GM23338 (cell line): ENCODE data around the gene CCDC54. TPM values are rescaled to one million over a fixed set of nuclear protein-coding genes. Genes with fewer than 3 reads are reported as not detected.

Experiments used
- ATAC-seq: fragments of 200-7000 bp; cut with Tn5 transposase; 3 replicates; pipeline ENCODE4 v1.9.1; 2020
- DNase-seq: peaks from one replicate; pipeline ENCODE4 v3.0.0-alpha.2; 2015; ENCODE audit warnings: low spot score
- H2AFZ ChIP-seq: fragments of 200-600 bp; sonication (generic); 2 replicates; pipeline ENCODE4 v1.8.0; 2016; ENCODE audit warnings: antibody characterized with exemption, mild to moderate bottlenecking, moderate library complexity
- H3F3A ChIP-seq: fragments of 200-600 bp; sonication (generic); replicated peaks from 2 replicates; pipeline ENCODE4 v1.8.0; 2017; ENCODE audit warnings: antibody characterized with exemption, mixed run types, low read depth
- H3K27ac ChIP-seq: fragments of 200-600 bp; sonication (generic); 2 replicates; pipeline ENCODE4 v1.6.1; 2016; ENCODE audit warnings: low read depth
- H3K27me3 ChIP-seq: fragments of 200-600 bp; sonication (generic); 2 replicates; pipeline ENCODE4 v1.8.0; 2016; ENCODE audit warnings: mild to moderate bottlenecking, mixed run types, moderate library complexity; ENCODE audit not compliant: insufficient read depth
- H3K36me3 ChIP-seq: fragments of 200-600 bp; sonication (generic); 2 replicates; pipeline ENCODE4 v1.8.0; 2016; ENCODE audit warnings: mild to moderate bottlenecking; ENCODE audit not compliant: insufficient read depth
- H3K4me1 ChIP-seq: fragments of 200-600 bp; sonication (generic); 2 replicates; pipeline ENCODE4 v1.8.0; 2016; ENCODE audit warnings: mild to moderate bottlenecking, moderate library complexity; ENCODE audit not compliant: insufficient read depth
- H3K4me2 ChIP-seq: fragments of 200-600 bp; sonication (generic); 2 replicates; pipeline ENCODE4 v1.7.1; 2017; ENCODE audit warnings: mixed run types
- H3K4me3 ChIP-seq: fragments of 200-600 bp; sonication (generic); 2 replicates; pipeline ENCODE4 v1.6.1; 2016; ENCODE audit warnings: mixed run types
- H3K79me2 ChIP-seq: fragments of 200-600 bp; sonication (generic); replicated peaks from 2 replicates; pipeline ENCODE4 v1.8.0; 2017; ENCODE audit warnings: mild to moderate bottlenecking; ENCODE audit not compliant: insufficient read depth
- H3K9me2 ChIP-seq: fragments of 200-600 bp; sonication (generic); 2 replicates; pipeline ENCODE4 v1.8.0; 2017; ENCODE audit not compliant: insufficient read depth
- H4K20me1 ChIP-seq: fragments of 200-600 bp; sonication (generic); replicated peaks from 2 replicates; pipeline ENCODE4 v1.8.0; 2017; ENCODE audit warnings: mild to moderate bottlenecking; ENCODE audit not compliant: insufficient read depth
- H3K27ac Mint-ChIP-seq: 2 replicates; pipeline ENCODE4 v1.8.0; 2020; ENCODE audit warnings: inconsistent platforms, mild to moderate bottlenecking, moderate library complexity, mixed read lengths
- H3K27me3 Mint-ChIP-seq: 3 replicates; pipeline ENCODE4 v1.8.0; 2022; ENCODE audit warnings: low read depth, mild to moderate bottlenecking, moderate library complexity, mixed read lengths, inconsistent platforms; ENCODE audit not compliant: insufficient read depth, poor library complexity
- H3K36me3 Mint-ChIP-seq: 3 replicates; pipeline ENCODE4 v1.8.0; 2021; ENCODE audit warnings: low read depth, mild to moderate bottlenecking, inconsistent platforms, moderate library complexity, mixed read lengths
- H3K4me1 Mint-ChIP-seq: 3 replicates; pipeline ENCODE4 v1.8.0; 2020; ENCODE audit warnings: mild to moderate bottlenecking, inconsistent platforms, mixed read lengths
- H3K4me3 Mint-ChIP-seq: 3 replicates; pipeline ENCODE4 v1.8.0; 2021; ENCODE audit warnings: moderate library complexity, mild to moderate bottlenecking, inconsistent platforms, mixed read lengths
- H3K9me3 Mint-ChIP-seq: 3 replicates; pipeline ENCODE4 v1.8.0; 2020; ENCODE audit warnings: moderate library complexity, mild to moderate bottlenecking, inconsistent platforms, mixed read lengths
- CREB1 ChIP-seq: fragments of 250-450 bp; sonication (Bioruptor Pico); IDR thresholded peaks from 2 replicates; pipeline ENCODE4 v1.5.0; 2020; ENCODE audit warnings: low read depth, mild to moderate bottlenecking, moderate library complexity
- CTCF ChIP-seq, 2 experiments: fragments of 200-600 bp in 1 of 2; sonication (generic) in 1 of 2; conservative IDR thresholded peaks; 2 replicates each; pipeline versions ENCODE4 v1.5.1 to v1.6.1; 2016 to 2017; ENCODE audit warnings: antibody characterized with exemption in 2 of 2, low read depth in 2 of 2, mild to moderate bottlenecking in 2 of 2, moderate library complexity in 1 of 2
- EZH2 ChIP-seq: fragments of 200-600 bp; sonication (generic); IDR thresholded peaks from one replicate; pipeline ENCODE4 v1.8.0; 2017; ENCODE audit warnings: antibody characterized with exemption, mild to moderate bottlenecking, low read depth; ENCODE audit not compliant: unreplicated experiment
- EZH2phosphoT487 ChIP-seq: fragments of 200-600 bp; sonication (generic); IDR thresholded peaks from one replicate; pipeline ENCODE4 v1.8.1; 2018; ENCODE audit warnings: antibody characterized with exemption; ENCODE audit not compliant: unreplicated experiment
- JUNB ChIP-seq: IDR thresholded peaks from one replicate; pipeline ENCODE4 v1.6.1; 2016; ENCODE audit warnings: antibody characterized with exemption; ENCODE audit not compliant: unreplicated experiment
- NANOG ChIP-seq: IDR thresholded peaks from 2 replicates; pipeline ENCODE4 v1.6.1; 2016; ENCODE audit warnings: antibody characterized with exemption, borderline replicate concordance
- POLR2AphosphoS5 ChIP-seq: IDR thresholded peaks from 2 replicates; pipeline ENCODE4 v1.6.1; 2016; ENCODE audit warnings: antibody characterized with exemption, low read depth
- STAT1 ChIP-seq: IDR thresholded peaks from one replicate; pipeline ENCODE4 v1.6.1; 2016; ENCODE audit warnings: antibody characterized with exemption; ENCODE audit not compliant: unreplicated experiment
- ZNF114 ChIP-seq: fragments of 250-450 bp; sonication (Bioruptor Pico); IDR thresholded peaks from 2 replicates; pipeline ENCODE4 v1.5.0; 2020; ENCODE audit warnings: mild to moderate bottlenecking, moderate library complexity
- ZNF331 ChIP-seq: fragments of 250-450 bp; sonication (Bioruptor Pico); IDR thresholded peaks from 2 replicates; pipeline ENCODE4 v1.5.0; 2020; ENCODE audit warnings: low read depth, mild to moderate bottlenecking, moderate library complexity
- polyA plus RNA-seq: library from polyadenylated mRNA; unstranded; fragments of >200 nt; fragmentation: Nextera tagmentation; extraction: Ambion mirVana; gene quantifications from 2 replicates; pipeline ENCODE4 v1.2.1, GENCODE V29; 2016
- total RNA-seq: library from RNA; depleted of rRNA; stranded (reverse); fragments of >200 nt; shearing (Covaris generic); gene quantifications from 2 replicates; pipeline ENCODE4 v1.2.3, GENCODE V29; 2014
- TF ChIP-seq, protein P1 (sequence below): fragments of 250-450 bp; sonication (Bioruptor Pico); IDR thresholded peaks from 2 replicates; pipeline ENCODE4 v1.5.0; 2020; ENCODE audit warnings: mild to moderate bottlenecking, moderate library complexity
- TF ChIP-seq, protein P2 (sequence below): IDR thresholded peaks from one replicate; pipeline ENCODE4 v1.6.1; 2018; ENCODE audit warnings: antibody characterized with exemption; ENCODE audit not compliant: unreplicated experiment
- TF ChIP-seq, protein P3 (sequence below): IDR thresholded peaks from 2 replicates; pipeline ENCODE4 v1.6.1; 2016; ENCODE audit warnings: antibody characterized with exemption

The CCDC54 gene
- total and polyA plus RNA-seq, 2 experiments from 2014 or later: not detected

- no peaks in the 10 kb centered on the region; the same call in 1 of the 2 replicates for H3K36me3 ChIP-seq
- no peaks in the 10 kb centered on the region for H3F3A ChIP-seq
- no peaks in the 10 kb centered on the region for H3K9me2 ChIP-seq
- peak; percentile 85 for ATAC-seq
- H3K27ac Mint-ChIP-seq: peak overlapping the region; percentile 84
- H3K4me1 Mint-ChIP-seq: peaks cover 18% of the 10 kb centered on the region
- H3K27ac ChIP-seq: peak overlapping the region; percentile 71
- H2AFZ ChIP-seq: no peak overlapping the region
- peak overlapping the region; percentile 2; the same call in 1 of the 2 replicates for H3K4me2 ChIP-seq
- TF ChIP-seq JUNB: no peak
- TF ChIP-seq EZH2phosphoT487: no peak
- TF ChIP-seq, protein P1, sequence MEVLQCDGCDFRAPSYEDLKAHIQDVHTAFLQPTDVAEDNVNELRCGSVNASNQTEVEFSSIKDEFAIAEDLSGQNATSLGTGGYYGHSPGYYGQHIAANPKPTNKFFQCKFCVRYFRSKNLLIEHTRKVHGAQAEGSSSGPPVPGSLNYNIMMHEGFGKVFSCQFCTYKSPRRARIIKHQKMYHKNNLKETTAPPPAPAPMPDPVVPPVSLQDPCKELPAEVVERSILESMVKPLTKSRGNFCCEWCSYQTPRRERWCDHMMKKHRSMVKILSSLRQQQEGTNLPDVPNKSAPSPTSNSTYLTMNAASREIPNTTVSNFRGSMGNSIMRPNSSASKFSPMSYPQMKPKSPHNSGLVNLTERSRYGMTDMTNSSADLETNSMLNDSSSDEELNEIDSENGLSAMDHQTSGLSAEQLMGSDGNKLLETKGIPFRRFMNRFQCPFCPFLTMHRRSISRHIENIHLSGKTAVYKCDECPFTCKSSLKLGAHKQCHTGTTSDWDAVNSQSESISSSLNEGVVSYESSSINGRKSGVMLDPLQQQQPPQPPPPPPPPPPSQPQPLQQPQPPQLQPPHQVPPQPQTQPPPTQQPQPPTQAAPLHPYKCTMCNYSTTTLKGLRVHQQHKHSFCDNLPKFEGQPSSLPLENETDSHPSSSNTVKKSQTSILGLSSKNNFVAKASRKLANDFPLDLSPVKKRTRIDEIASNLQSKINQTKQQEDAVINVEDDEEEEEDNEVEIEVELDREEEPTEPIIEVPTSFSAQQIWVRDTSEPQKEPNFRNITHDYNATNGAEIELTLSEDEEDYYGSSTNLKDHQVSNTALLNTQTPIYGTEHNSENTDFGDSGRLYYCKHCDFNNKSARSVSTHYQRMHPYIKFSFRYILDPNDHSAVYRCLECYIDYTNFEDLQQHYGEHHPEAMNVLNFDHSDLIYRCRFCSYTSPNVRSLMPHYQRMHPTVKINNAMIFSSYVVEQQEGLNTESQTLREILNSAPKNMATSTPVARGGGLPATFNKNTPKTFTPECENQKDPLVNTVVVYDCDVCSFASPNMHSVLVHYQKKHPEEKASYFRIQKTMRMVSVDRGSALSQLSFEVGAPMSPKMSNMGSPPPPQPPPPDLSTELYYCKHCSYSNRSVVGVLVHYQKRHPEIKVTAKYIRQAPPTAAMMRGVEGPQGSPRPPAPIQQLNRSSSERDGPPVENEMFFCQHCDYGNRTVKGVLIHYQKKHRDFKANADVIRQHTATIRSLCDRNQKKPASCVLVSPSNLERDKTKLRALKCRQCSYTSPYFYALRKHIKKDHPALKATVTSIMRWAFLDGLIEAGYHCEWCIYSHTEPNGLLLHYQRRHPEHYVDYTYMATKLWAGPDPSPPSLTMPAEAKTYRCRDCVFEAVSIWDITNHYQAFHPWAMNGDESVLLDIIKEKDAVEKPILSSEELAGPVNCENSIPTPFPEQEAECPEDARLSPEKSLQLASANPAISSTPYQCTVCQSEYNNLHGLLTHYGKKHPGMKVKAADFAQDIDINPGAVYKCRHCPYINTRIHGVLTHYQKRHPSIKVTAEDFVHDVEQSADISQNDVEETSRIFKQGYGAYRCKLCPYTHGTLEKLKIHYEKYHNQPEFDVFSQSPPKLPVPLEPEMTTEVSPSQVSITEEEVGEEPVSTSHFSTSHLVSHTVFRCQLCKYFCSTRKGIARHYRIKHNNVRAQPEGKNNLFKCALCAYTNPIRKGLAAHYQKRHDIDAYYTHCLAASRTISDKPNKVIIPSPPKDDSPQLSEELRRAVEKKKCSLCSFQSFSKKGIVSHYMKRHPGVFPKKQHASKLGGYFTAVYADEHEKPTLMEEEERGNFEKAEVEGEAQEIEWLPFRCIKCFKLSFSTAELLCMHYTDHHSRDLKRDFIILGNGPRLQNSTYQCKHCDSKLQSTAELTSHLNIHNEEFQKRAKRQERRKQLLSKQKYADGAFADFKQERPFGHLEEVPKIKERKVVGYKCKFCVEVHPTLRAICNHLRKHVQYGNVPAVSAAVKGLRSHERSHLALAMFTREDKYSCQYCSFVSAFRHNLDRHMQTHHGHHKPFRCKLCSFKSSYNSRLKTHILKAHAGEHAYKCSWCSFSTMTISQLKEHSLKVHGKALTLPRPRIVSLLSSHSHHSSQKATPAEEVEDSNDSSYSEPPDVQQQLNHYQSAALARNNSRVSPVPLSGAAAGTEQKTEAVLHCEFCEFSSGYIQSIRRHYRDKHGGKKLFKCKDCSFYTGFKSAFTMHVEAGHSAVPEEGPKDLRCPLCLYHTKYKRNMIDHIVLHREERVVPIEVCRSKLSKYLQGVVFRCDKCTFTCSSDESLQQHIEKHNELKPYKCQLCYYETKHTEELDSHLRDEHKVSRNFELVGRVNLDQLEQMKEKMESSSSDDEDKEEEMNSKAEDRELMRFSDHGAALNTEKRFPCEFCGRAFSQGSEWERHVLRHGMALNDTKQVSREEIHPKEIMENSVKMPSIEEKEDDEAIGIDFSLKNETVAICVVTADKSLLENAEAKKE: no peak
- no peak for TF ChIP-seq ZNF114 (CRISPR knock-in tag)
- TF ChIP-seq POLR2AphosphoS5: no peak
- no peak for TF ChIP-seq CTCF (conservative IDR thresholded peaks at IDR 0.05; ENCODE audit: low read depth in 2 of 2)
- no peak for TF ChIP-seq CREB1 (CRISPR knock-in tag)
- TF ChIP-seq, protein P2, sequence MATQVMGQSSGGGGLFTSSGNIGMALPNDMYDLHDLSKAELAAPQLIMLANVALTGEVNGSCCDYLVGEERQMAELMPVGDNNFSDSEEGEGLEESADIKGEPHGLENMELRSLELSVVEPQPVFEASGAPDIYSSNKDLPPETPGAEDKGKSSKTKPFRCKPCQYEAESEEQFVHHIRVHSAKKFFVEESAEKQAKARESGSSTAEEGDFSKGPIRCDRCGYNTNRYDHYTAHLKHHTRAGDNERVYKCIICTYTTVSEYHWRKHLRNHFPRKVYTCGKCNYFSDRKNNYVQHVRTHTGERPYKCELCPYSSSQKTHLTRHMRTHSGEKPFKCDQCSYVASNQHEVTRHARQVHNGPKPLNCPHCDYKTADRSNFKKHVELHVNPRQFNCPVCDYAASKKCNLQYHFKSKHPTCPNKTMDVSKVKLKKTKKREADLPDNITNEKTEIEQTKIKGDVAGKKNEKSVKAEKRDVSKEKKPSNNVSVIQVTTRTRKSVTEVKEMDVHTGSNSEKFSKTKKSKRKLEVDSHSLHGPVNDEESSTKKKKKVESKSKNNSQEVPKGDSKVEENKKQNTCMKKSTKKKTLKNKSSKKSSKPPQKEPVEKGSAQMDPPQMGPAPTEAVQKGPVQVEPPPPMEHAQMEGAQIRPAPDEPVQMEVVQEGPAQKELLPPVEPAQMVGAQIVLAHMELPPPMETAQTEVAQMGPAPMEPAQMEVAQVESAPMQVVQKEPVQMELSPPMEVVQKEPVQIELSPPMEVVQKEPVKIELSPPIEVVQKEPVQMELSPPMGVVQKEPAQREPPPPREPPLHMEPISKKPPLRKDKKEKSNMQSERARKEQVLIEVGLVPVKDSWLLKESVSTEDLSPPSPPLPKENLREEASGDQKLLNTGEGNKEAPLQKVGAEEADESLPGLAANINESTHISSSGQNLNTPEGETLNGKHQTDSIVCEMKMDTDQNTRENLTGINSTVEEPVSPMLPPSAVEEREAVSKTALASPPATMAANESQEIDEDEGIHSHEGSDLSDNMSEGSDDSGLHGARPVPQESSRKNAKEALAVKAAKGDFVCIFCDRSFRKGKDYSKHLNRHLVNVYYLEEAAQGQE: no peak
- TF ChIP-seq NANOG: no peak
- no peak for TF ChIP-seq STAT1
- TF ChIP-seq EZH2: no peak
- TF ChIP-seq, protein P3, sequence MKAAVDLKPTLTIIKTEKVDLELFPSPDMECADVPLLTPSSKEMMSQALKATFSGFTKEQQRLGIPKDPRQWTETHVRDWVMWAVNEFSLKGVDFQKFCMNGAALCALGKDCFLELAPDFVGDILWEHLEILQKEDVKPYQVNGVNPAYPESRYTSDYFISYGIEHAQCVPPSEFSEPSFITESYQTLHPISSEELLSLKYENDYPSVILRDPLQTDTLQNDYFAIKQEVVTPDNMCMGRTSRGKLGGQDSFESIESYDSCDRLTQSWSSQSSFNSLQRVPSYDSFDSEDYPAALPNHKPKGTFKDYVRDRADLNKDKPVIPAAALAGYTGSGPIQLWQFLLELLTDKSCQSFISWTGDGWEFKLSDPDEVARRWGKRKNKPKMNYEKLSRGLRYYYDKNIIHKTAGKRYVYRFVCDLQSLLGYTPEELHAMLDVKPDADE: no peak
- no peak for TF ChIP-seq ZNF331
- no peaks in the 10 kb centered on the region for H3K27me3 ChIP-seq
- H4K20me1 ChIP-seq: no peaks in the 10 kb centered on the region
- peaks cover 32% of the 10 kb centered on the region for H3K4me1 ChIP-seq
- peaks cover 7% of the 10 kb centered on the region; the same call in 2 of the 3 replicates for H3K9me3 Mint-ChIP-seq
- H3K36me3 Mint-ChIP-seq: peaks cover 11% of the 10 kb centered on the region; the same call in 2 of the 3 replicates
- peaks cover 2% of the 10 kb centered on the region for H3K27me3 Mint-ChIP-seq
- H3K4me3 Mint-ChIP-seq: no peak overlapping the region
- H3K4me3 ChIP-seq: no peak overlapping the region
- peak; percentile 66 for DNase-seq
- no peaks in the 10 kb centered on the region for H3K79me2 ChIP-seq
These were observed 10.5 kb upstream of the CCDC54 start for GRCh38 chr3:107366766-107367165.
